CD4-positive, CD25-positive, alpha-beta regulatory T cell (primary cell): ENCODE measurements around the gene C6orf58. TPM values are rescaled to one million over a fixed set of nuclear protein-coding genes. Genes with fewer than 3 reads are reported as not detected.

Experiments
- ATAC-seq, 2 donors: fragments of 150-1000 bp; cut with Tn5 transposase; one replicate each; pipeline ENCODE4 v1.10.0; 2021; ENCODE audit warnings: low read depth in 2 of 2, moderate number of reproducible peaks in 2 of 2, moderate library complexity in 1 of 2
- DNase-seq, 3 donors: peaks; one replicate each; pipeline versions ENCODE4 v3.0.0 to v3.0.0-alpha.2; 2012 to 2022; ENCODE audit warnings: mixed read lengths in 1 of 3
- H3K27ac ChIP-seq: one replicate; pipeline ENCODE4 v1.7.0; 2013; ENCODE audit warnings: mild to moderate bottlenecking, low read length; ENCODE audit not compliant: insufficient read depth, poor library complexity, severe bottlenecking
- H3K27me3 ChIP-seq: one replicate; pipeline ENCODE4 v1.7.0; 2013; ENCODE audit warnings: low read length; ENCODE audit not compliant: control insufficient read depth, insufficient read depth
- H3K36me3 ChIP-seq: one replicate; pipeline ENCODE4 v1.7.0; 2013; ENCODE audit warnings: mild to moderate bottlenecking, low read length, moderate library complexity; ENCODE audit not compliant: control insufficient read depth, insufficient read depth
- H3K4me1 ChIP-seq: 2 replicates; pipeline ENCODE4 v1.7.0; 2013; ENCODE audit warnings: mild to moderate bottlenecking, low read length; ENCODE audit not compliant: insufficient read depth, control insufficient read depth, poor library complexity, severe bottlenecking
- H3K4me3 ChIP-seq: one replicate; pipeline ENCODE4 v1.7.0; 2013; ENCODE audit warnings: low read depth, mild to moderate bottlenecking, low read length, moderate library complexity
- H3K9me3 ChIP-seq, 2 experiments: 1 replicate in 1 of 2; 2 replicates in 1 of 2; pipeline ENCODE4 v1.7.0; 2013; ENCODE audit warnings: low read length in 2 of 2, mild to moderate bottlenecking in 1 of 2, moderate library complexity in 1 of 2; ENCODE audit not compliant: control insufficient read depth in 2 of 2
- H3K27ac Mint-ChIP-seq, 3 donors: one replicate each; pipeline ENCODE4 v1.8.0; 2020 to 2022; ENCODE audit warnings: mild to moderate bottlenecking in 3 of 3, mixed read lengths in 3 of 3, moderate library complexity in 2 of 3
- H3K27me3 Mint-ChIP-seq: one replicate; pipeline ENCODE4 v1.8.0; 2022; ENCODE audit warnings: mild to moderate bottlenecking, mixed read lengths
- H3K36me3 Mint-ChIP-seq: one replicate; pipeline ENCODE4 v1.8.0; 2020; ENCODE audit warnings: mixed read lengths
- H3K4me1 Mint-ChIP-seq, 4 donors: one replicate each; pipeline ENCODE4 v1.8.0; 2020 to 2022; ENCODE audit warnings: mixed read lengths in 4 of 4, mild to moderate bottlenecking in 1 of 4
- H3K4me3 Mint-ChIP-seq, 4 donors: one replicate each; pipeline ENCODE4 v1.8.0; 2020 to 2022; ENCODE audit warnings: mild to moderate bottlenecking in 4 of 4, mixed read lengths in 4 of 4, moderate library complexity in 3 of 4
- H3K9me3 Mint-ChIP-seq, 7 donors: one replicate each; pipeline ENCODE4 v1.8.0; 2020 to 2022; ENCODE audit warnings: mixed read lengths in 7 of 7, mild to moderate bottlenecking in 3 of 7, moderate library complexity in 2 of 7
- polyA plus RNA-seq, 4 donors: library from polyadenylated mRNA; unstranded; fragments of 300-500 nt; fragmentation: Illumina TruSeq; gene quantifications; one replicate each; pipeline ENCODE4 v1.2.3, GENCODE V29; 2021
- total RNA-seq: library from RNA; stranded (reverse); gene quantifications from one replicate; pipeline ENCODE4 v1.2.3, GENCODE V29; 2022

The C6orf58 gene
- total and polyA plus RNA-seq, 5 donors from 2014 or later = not detected

GRCh38 chr6:127581576-127581975, 4.6 kb downstream of the C6orf58 start:
- peaks cover 4% of the 10 kb centered on the region for H3K27me3 Mint-ChIP-seq
- no peak overlapping the region for H3K27ac Mint-ChIP-seq
- no peaks in the 10 kb centered on the region for H3K4me1 ChIP-seq
- no peak overlapping the region for H3K4me3 Mint-ChIP-seq
- H3K36me3 ChIP-seq = no peaks in the 10 kb centered on the region
- peaks cover 0 to 2% (median 0%) of the 10 kb centered on the region in 7 donors for H3K9me3 Mint-ChIP-seq
- ATAC-seq (no peak), DNase-seq (no peak)
- no peak overlapping the region for H3K4me3 ChIP-seq
- no peak overlapping the region for H3K27ac ChIP-seq
- no peaks in the 10 kb centered on the region for H3K27me3 ChIP-seq
- no peaks in the 10 kb centered on the region for H3K9me3 ChIP-seq
- no peaks in the 10 kb centered on the region for H3K4me1 Mint-ChIP-seq
- no peaks in the 10 kb centered on the region for H3K36me3 Mint-ChIP-seq

- Histone ChIP-seq H3K27ac (no peak overlapping the region), H3K9me3 (no peaks in the 10 kb centered on the region)
Observed at GRCh38 chr6:127582777-127583462, 5.9 kb downstream of the C6orf58 start.

GRCh38 chr6:127585123-127585522, 8.1 kb downstream of the C6orf58 start:
- H3K36me3 ChIP-seq = no peaks in the 10 kb centered on the region
- H3K4me3 Mint-ChIP-seq = no peak overlapping the region
- H3K27me3 Mint-ChIP-seq = peaks cover 4% of the 10 kb centered on the region
- ATAC-seq = no peak
- DNase-seq = no peak
- H3K27me3 ChIP-seq = no peaks in the 10 kb centered on the region
- H3K27ac Mint-ChIP-seq = no peak overlapping the region
- H3K4me1 ChIP-seq = no peaks in the 10 kb centered on the region
- H3K4me3 ChIP-seq = no peak overlapping the region
- no peak overlapping the region for H3K27ac ChIP-seq
- H3K36me3 Mint-ChIP-seq = no peaks in the 10 kb centered on the region
- no peaks in the 10 kb centered on the region for H3K4me1 Mint-ChIP-seq
- H3K9me3 ChIP-seq = no peaks in the 10 kb centered on the region
- peaks cover 0 to 2% (median 0%) of the 10 kb centered on the region in 7 donors for H3K9me3 Mint-ChIP-seq

More at GRCh38 chr6:127582777-127583462, 5.9 kb downstream of the C6orf58 start:
- Mint-ChIP-seq H3K9me3 (peaks cover 0 to 2% (median 0%) of the 10 kb centered on the region in 7 donors), H3K27ac (no peak overlapping the region), H3K4me3 (no peak overlapping the region), H3K36me3 (no peaks in the 10 kb centered on the region), H3K27me3 (peaks cover 4% of the 10 kb centered on the region), H3K4me1 (no peaks in the 10 kb centered on the region)
- H3K27me3 ChIP-seq = no peaks in the 10 kb centered on the region
- DNase-seq (no peak), ATAC-seq (no peak)
- no peak overlapping the region for H3K4me3 ChIP-seq
- no peaks in the 10 kb centered on the region for H3K36me3 ChIP-seq
- no peaks in the 10 kb centered on the region for H3K4me1 ChIP-seq

- H3K4me1 Mint-ChIP-seq = no peaks in the 10 kb centered on the region
- peaks cover 4% of the 10 kb centered on the region for H3K27me3 Mint-ChIP-seq
Observed at GRCh38 chr6:127586372-127586771, 9.4 kb downstream of the C6orf58 start.

GRCh38 chr6:127587875-127588274, 10.9 kb downstream of the C6orf58 start:
- DNase-seq (no peak), ATAC-seq (no peak)
- no peak overlapping the region for H3K4me3 ChIP-seq
- no peak overlapping the region for H3K4me3 Mint-ChIP-seq
- no peaks in the 10 kb centered on the region for H3K4me1 Mint-ChIP-seq
- no peak overlapping the region for H3K27ac Mint-ChIP-seq
- H3K27ac ChIP-seq = no peak overlapping the region
- H3K9me3 Mint-ChIP-seq = peaks cover 0 to 2% (median 0%) of the 10 kb centered on the region in 7 donors
- no peaks in the 10 kb centered on the region for H3K36me3 Mint-ChIP-seq
- H3K27me3 Mint-ChIP-seq = peaks cover 4% of the 10 kb centered on the region
- no peaks in the 10 kb centered on the region for H3K9me3 ChIP-seq
- no peaks in the 10 kb centered on the region for H3K36me3 ChIP-seq
- H3K4me1 ChIP-seq = no peaks in the 10 kb centered on the region
- no peaks in the 10 kb centered on the region for H3K27me3 ChIP-seq

More at GRCh38 chr6:127586372-127586771, 9.4 kb downstream of the C6orf58 start:
- no peaks in the 10 kb centered on the region for H3K27me3 ChIP-seq
- Mint-ChIP-seq H3K9me3 (peaks cover 0 to 2% (median 0%) of the 10 kb centered on the region in 7 donors), H3K36me3 (no peaks in the 10 kb centered on the region), H3K27ac (no peak overlapping the region), H3K4me3 (no peak overlapping the region)
- H3K4me1 ChIP-seq = no peaks in the 10 kb centered on the region
- no peak for ATAC-seq
- H3K36me3 ChIP-seq = no peaks in the 10 kb centered on the region
- no peaks in the 10 kb centered on the region for H3K9me3 ChIP-seq
- H3K4me3 ChIP-seq = no peak overlapping the region
- no peak for DNase-seq
- H3K27ac ChIP-seq = no peak overlapping the region

GRCh38 chr6:127589135-127589534, 12.2 kb downstream of the C6orf58 start:
- H3K27ac ChIP-seq = no peak overlapping the region
- no peak overlapping the region for H3K4me3 ChIP-seq
- no peak overlapping the region for H3K27ac Mint-ChIP-seq
- H3K36me3 ChIP-seq = no peaks in the 10 kb centered on the region
- H3K27me3 ChIP-seq = no peaks in the 10 kb centered on the region
- H3K27me3 Mint-ChIP-seq = peaks cover 4% of the 10 kb centered on the region
- no peaks in the 10 kb centered on the region for H3K36me3 Mint-ChIP-seq
- ATAC-seq (no peak), DNase-seq (no peak)
- no peaks in the 10 kb centered on the region for H3K4me1 Mint-ChIP-seq
- no peak overlapping the region for H3K4me3 Mint-ChIP-seq
- peaks cover 0 to 2% (median 0%) of the 10 kb centered on the region in 7 donors for H3K9me3 Mint-ChIP-seq
- no peaks in the 10 kb centered on the region for H3K4me1 ChIP-seq
- no peaks in the 10 kb centered on the region for H3K9me3 ChIP-seq

GRCh38 chr6:127590344-127590743, 13.4 kb downstream of the C6orf58 start:
- no peaks in the 10 kb centered on the region for H3K4me1 Mint-ChIP-seq
- H3K4me3 Mint-ChIP-seq = no peak overlapping the region
- no peaks in the 10 kb centered on the region for H3K27me3 Mint-ChIP-seq
- Histone ChIP-seq H3K36me3 (no peaks in the 10 kb centered on the region), H3K27me3 (no peaks in the 10 kb centered on the region), H3K4me1 (no peaks in the 10 kb centered on the region), H3K9me3 (no peaks in the 10 kb centered on the region), H3K27ac (no peak overlapping the region), H3K4me3 (no peak overlapping the region)
- no peaks in the 10 kb centered on the region for H3K36me3 Mint-ChIP-seq
- DNase-seq = no peak
- peaks cover 0 to 2% (median 0%) of the 10 kb centered on the region in 7 donors for H3K9me3 Mint-ChIP-seq
- no peak overlapping the region for H3K27ac Mint-ChIP-seq
- ATAC-seq = no peak

GRCh38 chr6:127592964-127593363, 16.0 kb downstream of the C6orf58 start:
- Mint-ChIP-seq H3K27me3 (no peaks in the 10 kb centered on the region), H3K4me1 (no peaks in the 10 kb centered on the region), H3K4me3 (no peak overlapping the region), H3K27ac (no peak overlapping the region), H3K36me3 (no peaks in the 10 kb centered on the region), H3K9me3 (peaks cover 0 to 2% (median 0%) of the 10 kb centered on the region in 7 donors)
- no peak overlapping the region for H3K27ac ChIP-seq
- no peaks in the 10 kb centered on the region for H3K9me3 ChIP-seq
- H3K27me3 ChIP-seq = no peaks in the 10 kb centered on the region
- H3K4me1 ChIP-seq = no peaks in the 10 kb centered on the region
- no peak overlapping the region for H3K4me3 ChIP-seq
- no peaks in the 10 kb centered on the region for H3K36me3 ChIP-seq
- no peak for DNase-seq
- no peak for ATAC-seq
